OCI-LY7 (cell line): ENCODE results near the gene CERS6.

Source experiments
- EZH2phosphoT487 ChIP-seq: fragments of 200-600 bp; sonication (generic); IDR thresholded peaks from 2 replicates; pipeline ENCODE4 v1.6.1; 2018; ENCODE audit warnings: low read depth, borderline replicate concordance, mild to moderate bottlenecking, mixed run types, antibody characterized with exemption, low read length, moderate library complexity, mixed read lengths
- TF ChIP-seq, protein P1 (sequence below): fragments of 200-600 bp; sonication (generic); conservative IDR thresholded peaks from 2 replicates; pipeline ENCODE4 v1.5.1; 2014; ENCODE audit warnings: mild to moderate bottlenecking, antibody characterized with exemption, low read length, moderate library complexity, mixed read lengths

DNA sequence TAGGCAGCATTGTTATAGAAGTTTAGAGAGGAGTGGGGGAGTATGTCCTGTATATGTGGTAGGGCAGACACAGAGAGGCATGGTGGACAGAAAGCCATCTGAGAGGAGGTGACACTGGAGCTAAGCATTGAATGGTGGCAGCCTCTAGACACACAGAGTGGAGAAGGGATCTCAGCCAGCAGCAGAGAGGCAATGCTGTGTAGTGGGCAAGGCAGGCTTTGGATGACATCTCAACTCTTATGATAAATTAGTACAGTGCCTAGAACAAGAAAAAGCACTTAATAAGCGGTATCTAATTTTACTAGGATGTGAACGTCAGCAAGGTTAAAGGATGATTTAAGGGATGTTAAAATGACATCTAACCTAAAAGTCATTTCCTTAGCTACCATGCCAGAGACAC is 22.5 kb upstream of the CERS6 start:
- TF ChIP-seq, protein P1, sequence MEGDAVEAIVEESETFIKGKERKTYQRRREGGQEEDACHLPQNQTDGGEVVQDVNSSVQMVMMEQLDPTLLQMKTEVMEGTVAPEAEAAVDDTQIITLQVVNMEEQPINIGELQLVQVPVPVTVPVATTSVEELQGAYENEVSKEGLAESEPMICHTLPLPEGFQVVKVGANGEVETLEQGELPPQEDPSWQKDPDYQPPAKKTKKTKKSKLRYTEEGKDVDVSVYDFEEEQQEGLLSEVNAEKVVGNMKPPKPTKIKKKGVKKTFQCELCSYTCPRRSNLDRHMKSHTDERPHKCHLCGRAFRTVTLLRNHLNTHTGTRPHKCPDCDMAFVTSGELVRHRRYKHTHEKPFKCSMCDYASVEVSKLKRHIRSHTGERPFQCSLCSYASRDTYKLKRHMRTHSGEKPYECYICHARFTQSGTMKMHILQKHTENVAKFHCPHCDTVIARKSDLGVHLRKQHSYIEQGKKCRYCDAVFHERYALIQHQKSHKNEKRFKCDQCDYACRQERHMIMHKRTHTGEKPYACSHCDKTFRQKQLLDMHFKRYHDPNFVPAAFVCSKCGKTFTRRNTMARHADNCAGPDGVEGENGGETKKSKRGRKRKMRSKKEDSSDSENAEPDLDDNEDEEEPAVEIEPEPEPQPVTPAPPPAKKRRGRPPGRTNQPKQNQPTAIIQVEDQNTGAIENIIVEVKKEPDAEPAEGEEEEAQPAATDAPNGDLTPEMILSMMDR: no peak
- no peak for TF ChIP-seq EZH2phosphoT487
